ENCODE measurements around the gene ACER3. TPM values are rescaled to one million over a fixed set of nuclear protein-coding genes. Genes with fewer than 3 reads are reported as not detected.

Gene ACER3
- total RNA-seq, 4 donors from 2014 or later: 11.5 to 29.3 (median 17.9) TPM

- H3K4me1 ChIP-seq: peaks cover 0 to 9% of the 10 kb centered on the region in 2 donors
- no peaks in the 10 kb centered on the region for H3K27me3 ChIP-seq
- DNase-seq: no peak
- H3K4me3 ChIP-seq (replicated peaks in 1 of 3): no peak overlapping the region
- H3K27ac ChIP-seq: no peak overlapping the region
- H3K36me3 ChIP-seq: no peaks in the 10 kb centered on the region
- intact Hi-C loops (cut with DNase I): no loop called here
- WGBS, 2 donors: 91% methylated on average over 1 of the region's 1 CpG
- H3K9me3 ChIP-seq: no peaks in the 10 kb centered on the region
- TF ChIP-seq, protein P1, sequence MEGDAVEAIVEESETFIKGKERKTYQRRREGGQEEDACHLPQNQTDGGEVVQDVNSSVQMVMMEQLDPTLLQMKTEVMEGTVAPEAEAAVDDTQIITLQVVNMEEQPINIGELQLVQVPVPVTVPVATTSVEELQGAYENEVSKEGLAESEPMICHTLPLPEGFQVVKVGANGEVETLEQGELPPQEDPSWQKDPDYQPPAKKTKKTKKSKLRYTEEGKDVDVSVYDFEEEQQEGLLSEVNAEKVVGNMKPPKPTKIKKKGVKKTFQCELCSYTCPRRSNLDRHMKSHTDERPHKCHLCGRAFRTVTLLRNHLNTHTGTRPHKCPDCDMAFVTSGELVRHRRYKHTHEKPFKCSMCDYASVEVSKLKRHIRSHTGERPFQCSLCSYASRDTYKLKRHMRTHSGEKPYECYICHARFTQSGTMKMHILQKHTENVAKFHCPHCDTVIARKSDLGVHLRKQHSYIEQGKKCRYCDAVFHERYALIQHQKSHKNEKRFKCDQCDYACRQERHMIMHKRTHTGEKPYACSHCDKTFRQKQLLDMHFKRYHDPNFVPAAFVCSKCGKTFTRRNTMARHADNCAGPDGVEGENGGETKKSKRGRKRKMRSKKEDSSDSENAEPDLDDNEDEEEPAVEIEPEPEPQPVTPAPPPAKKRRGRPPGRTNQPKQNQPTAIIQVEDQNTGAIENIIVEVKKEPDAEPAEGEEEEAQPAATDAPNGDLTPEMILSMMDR (IDR thresholded peaks at IDR 0.05): no peak
- TF ChIP-seq POLR2A (IDR thresholded peaks at IDR 0.05): no peak
Measured at GRCh38 chr11:76822406-76822805, 38.3 kb upstream of the ACER3 start.

- Histone ChIP-seq H3K27ac (peak overlapping the region; percentile 37 to 61 (median 56)), H3K36me3 (no peaks in the 10 kb centered on the region), H3K4me3 (replicated peaks in 1 of 3) (no peak overlapping the region), H3K9me3 (no peaks in the 10 kb centered on the region), H3K4me1 (peaks cover 0 to 9% of the 10 kb centered on the region in 2 donors), H3K27me3 (no peaks in the 10 kb centered on the region)
- 62 to 67% methylated on average over 9 of the region's 9 CpGs for WGBS, 2 donors
- intact Hi-C loops (cut with DNase I): no loop called here
- no peak for TF ChIP-seq POLR2A (IDR thresholded peaks at IDR 0.05)
- TF ChIP-seq, protein P1 (IDR thresholded peaks at IDR 0.05): no peak
- DNase-seq: no peak
Measured at GRCh38 chr11:76823481-76824028, 37.2 kb upstream of the ACER3 start.

GRCh38 chr11:76824083-76824939 lies 36.4 kb upstream of the ACER3 start:
- Histone ChIP-seq H3K4me1 (peaks cover 0 to 9% of the 10 kb centered on the region in 2 donors), H3K4me3 (replicated peaks in 1 of 3) (no peak overlapping the region), H3K27me3 (no peaks in the 10 kb centered on the region), H3K36me3 (no peaks in the 10 kb centered on the region), H3K27ac (peak overlapping the region; percentile 37 to 61 (median 56)), H3K9me3 (no peaks in the 10 kb centered on the region)
- no peak for DNase-seq
- intact Hi-C loops (cut with DNase I): no loop called here
- TF ChIP-seq, protein P1 (IDR thresholded peaks at IDR 0.05): no peak
- no peak for TF ChIP-seq POLR2A (IDR thresholded peaks at IDR 0.05)
- 65 to 78% methylated on average over 9 of the region's 9 CpGs for WGBS, 2 donors

GRCh38 chr11:76824980-76825725 lies 35.6 kb upstream of the ACER3 start:
- TF ChIP-seq POLR2A (IDR thresholded peaks at IDR 0.05): no peak
- TF ChIP-seq, protein P1 (IDR thresholded peaks at IDR 0.05): no peak
- H3K27ac ChIP-seq: no peak overlapping the region
- intact Hi-C loops (cut with DNase I): no loop called here
- no peak overlapping the region for H3K4me3 ChIP-seq (replicated peaks in 1 of 3)
- no peaks in the 10 kb centered on the region for H3K9me3 ChIP-seq
- no peak for DNase-seq
- no peaks in the 10 kb centered on the region for H3K27me3 ChIP-seq
- H3K36me3 ChIP-seq: no peaks in the 10 kb centered on the region
- WGBS, 2 donors: 80 to 87% methylated on average over 5 of the region's 5 CpGs
- H3K4me1 ChIP-seq: peaks cover 0 to 9% of the 10 kb centered on the region in 2 donors

Measured in thyroid gland (tissue), 4 donors.